SHP77 treated with DMSO at 0.1 percent for 48 hours (cell line): ENCODE results near the gene DAPL1.

ENCODE experiments used
- DNase-seq: peaks from one replicate; lab custom pipeline; 2025; lab: John Stamatoyannopoulos, UW

DAPL1 gene

GRCh38 chr2:158777077-158777476 is 18.0 kb upstream of the DAPL1 start:
- DNase-seq = no peak

DNA sequence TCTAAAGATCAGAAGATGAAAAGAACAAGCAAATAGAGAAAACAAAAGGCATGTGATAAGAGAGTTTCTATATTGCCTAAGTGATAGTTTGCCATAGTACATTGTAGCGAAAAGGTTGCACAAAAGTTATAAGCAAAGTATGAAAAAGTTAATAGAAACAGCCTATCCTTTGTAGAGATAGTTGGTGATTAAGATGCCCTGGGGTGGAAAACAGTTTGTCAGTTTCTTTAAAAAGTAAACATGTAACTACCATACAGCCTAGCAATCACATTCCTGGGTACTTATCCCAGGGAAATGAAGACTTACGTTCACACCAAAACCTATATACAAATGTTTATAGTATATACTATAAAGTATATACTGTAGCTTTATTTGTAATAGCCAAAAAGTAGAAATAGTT is 16.9 kb upstream of the DAPL1 start:
- DNase-seq = no peak

- DNase-seq = no peak
Measured at GRCh38 chr2:158779621-158780020, 15.5 kb upstream of the DAPL1 start.

GRCh38 chr2:158781353-158781961 is 13.7 kb upstream of the DAPL1 start:
- DNase-seq = no peak

GRCh38 chr2:158782136-158782535 is 13.0 kb upstream of the DAPL1 start:
- no peak for DNase-seq

- no peak for DNase-seq
Measured at GRCh38 chr2:158782616-158783015, 12.5 kb upstream of the DAPL1 start.

DNA sequence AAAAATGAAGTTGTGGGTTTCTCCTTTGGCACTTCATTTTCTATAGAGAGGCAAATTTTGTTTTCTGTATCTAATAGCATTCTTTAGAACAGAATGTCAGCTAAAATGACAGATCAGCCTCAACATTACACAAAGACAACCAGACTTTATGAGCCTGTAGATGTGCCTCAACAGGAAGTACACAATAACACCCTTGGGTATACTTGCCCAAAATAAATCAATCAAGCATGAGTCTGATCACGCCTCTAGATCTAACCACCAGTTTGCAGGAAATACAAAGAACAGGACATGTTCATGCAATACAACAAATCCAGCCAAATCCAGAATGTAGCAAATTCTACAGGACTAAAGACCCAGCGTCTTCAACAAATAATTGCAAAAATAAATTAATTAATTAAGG is 11.2 kb upstream of the DAPL1 start:
- no peak for DNase-seq

DNA sequence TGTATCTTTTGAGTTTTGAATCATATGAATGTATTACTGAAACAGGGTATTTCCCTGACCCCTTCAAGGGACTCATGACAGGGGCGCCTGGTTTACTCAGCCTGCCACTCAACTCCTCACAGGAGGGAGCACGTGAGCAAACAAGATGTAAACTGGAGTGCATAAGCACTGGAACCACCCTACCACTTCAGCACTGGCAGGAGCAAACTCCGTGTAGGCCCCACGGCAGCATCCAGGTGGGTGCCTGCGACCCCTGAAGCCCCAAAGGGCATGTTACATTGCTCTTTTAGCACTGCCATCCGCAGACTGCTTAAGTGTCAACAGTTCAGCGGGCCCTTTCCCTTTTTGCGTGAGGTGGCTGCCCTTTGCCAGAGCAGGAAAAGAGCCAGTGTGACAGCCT is 8.2 kb upstream of the DAPL1 start:
- no peak for DNase-seq

DNA sequence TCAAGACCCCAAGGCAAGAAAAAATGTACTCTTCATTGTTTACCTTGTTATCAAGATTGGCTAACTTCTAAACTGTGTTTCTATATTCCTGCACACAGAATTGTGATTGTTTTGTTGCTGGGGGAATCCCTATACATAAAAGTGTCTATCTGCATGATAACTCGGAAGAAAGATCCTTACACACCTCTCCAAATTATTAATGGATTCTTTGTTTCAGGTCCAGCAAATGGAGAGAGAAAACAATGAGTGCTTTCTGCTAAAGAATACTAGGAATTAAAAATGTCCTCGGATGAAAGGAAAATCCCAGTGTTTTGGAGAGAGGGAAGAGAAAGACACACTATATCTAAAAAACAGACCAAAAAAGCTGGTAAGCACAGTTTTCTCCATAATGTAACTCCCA is 6.2 kb upstream of the DAPL1 start:
- no peak for DNase-seq

GRCh38 chr2:158796652-158797051 is 1.5 kb downstream of the DAPL1 start:
- DNase-seq = no peak

- no peak for DNase-seq
Measured at GRCh38 chr2:158797963-158798700, 3.0 kb downstream of the DAPL1 start.

GRCh38 chr2:158799181-158799580 is 4.1 kb downstream of the DAPL1 start:
- DNase-seq = no peak

GRCh38 chr2:158803506-158803905 is 8.4 kb downstream of the DAPL1 start:
- DNase-seq = no peak

DNA sequence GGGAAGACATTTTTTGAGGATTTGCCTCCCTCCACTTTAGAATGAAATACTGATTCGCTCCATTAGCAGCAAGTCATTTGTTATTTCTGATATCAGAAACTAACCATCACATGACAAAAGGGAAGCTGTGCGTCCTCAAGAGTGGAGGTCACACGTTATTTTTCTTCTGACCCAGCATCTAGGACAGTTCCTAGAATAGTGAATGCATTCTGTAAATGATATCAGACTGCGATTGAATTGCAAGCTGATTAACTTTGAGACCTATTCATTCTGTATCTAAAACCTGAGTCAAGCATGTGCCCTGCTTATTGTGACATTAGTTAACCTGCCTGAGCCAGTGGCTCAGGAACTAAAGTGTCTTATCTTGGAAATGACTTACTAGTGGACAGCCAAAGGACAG is 10.1 kb downstream of the DAPL1 start:
- no peak for DNase-seq

- DNase-seq = no peak
Measured at GRCh38 chr2:158805936-158806335, 10.8 kb downstream of the DAPL1 start.

DNA sequence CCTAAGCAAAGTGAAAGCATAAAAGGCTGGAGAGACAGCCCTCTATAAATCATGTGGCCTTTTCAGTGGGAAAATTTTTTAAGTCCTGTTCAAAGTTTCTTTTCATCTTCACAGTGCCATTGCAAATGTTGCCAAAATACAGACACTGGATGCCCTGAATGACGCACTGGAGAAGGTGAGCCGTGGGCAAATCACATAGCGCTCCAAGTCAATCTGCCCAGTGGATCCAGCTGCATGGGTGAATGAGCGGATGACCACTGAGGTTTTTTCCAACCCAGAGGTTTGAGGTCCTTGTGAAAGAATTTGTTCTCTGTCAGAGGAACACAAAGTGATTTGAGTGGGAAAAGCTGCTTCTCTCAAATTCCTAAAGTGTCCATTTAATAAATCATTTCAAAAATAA is 11.8 kb downstream of the DAPL1 start:
- no peak for DNase-seq

DNA sequence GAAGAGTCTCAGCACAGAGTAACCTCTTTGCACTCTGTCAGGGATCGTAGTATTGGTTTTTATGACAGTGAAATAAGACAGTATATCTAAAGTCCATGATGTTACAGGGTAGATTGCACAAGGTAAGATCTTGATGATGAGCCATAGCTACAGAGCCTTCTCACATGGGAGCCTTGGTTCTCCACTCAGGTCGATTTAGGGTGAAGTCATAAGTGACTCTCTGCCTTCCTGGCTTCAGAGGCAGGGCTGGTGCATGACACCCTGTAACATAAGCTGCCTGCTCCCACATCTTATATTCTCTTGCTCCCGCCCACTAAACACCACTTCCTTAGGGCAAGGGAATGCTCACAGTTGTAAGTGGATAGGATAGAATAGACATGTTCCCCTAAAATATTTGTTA is 13.3 kb downstream of the DAPL1 start:
- no peak for DNase-seq

DNA sequence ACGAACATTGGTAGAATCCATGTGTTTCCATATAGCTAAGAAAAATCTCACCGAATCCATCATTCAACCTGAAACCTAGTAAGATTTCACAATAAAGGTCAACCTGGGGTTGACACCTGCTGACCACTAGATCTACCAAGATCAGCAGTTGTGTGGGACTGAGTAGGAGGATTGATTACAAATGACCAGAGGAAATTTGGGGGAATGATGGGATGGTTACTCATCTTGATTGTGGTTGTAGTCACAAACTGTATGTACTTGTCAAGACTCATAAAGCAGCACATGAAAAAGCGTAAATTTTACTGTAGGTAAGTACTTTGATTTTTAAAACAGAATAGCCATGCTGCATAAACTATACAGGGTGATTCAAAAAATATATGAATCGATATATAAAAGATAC is 14.7 kb downstream of the DAPL1 start:
- DNase-seq = no peak

- DNase-seq = no peak
Measured at GRCh38 chr2:158810731-158811460, 15.8 kb downstream of the DAPL1 start.

DNA sequence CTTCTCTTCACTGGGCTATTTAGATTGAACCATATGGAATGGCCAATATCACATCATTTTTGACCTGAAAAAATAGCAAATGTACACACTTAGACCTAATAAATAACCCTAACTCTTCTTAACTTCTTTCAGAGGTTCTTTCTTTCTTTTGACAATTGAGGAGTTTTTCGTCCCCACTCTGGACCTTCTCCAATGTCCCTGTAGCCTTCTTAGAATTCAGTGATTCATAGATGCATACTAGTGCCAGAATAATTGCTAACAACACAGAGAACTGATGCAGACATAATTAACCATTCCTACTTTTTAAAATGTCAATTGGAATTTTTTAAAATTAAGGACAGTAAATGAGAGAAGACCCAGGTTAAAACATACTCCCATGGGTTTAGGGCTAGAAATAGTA is 20.0 kb downstream of the DAPL1 start:
- DNase-seq = no peak

DNA sequence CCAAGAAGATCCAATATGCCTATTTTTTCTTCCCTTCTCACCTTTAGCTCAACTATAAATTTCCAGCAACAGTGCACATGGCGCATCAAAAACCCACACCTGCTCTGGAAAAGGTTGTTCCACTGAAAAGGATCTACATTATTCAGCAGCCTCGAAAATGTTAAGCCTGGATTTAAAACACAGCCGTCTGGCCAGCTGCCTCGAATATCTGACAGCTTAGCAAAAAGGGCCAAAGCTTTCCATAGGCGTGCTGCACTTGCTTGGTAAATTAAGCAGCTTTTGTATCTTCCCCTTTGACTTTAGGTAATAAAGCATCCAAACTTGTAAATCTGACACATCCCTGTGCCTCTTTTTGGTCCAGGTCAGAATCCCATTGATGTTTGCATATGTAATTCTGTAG is 20.5 kb downstream of the DAPL1 start:
- no peak for DNase-seq

DNA sequence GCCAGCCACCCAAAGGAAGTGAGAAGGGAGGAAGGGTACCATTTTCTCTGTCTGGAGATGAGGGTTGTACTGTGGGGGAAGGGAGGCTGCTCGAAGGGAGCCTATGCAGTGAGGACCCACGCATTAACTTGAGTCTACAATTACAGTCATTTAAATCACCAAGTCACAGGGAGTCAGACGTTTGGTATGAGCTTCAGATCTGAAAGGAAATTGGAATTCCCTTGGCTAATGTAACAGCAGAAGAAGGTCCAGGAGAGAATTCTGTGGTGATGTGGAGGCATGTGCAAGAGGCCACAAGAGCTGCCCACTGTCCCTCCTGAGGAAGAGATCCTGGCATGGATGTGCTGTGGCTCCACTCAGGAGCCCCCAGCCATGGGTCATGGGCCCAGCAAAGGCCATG is 22.5 kb downstream of the DAPL1 start:
- no peak for DNase-seq

GRCh38 chr2:158818511-158818910 is 23.4 kb downstream of the DAPL1 start:
- no peak for DNase-seq
